Peyer's patch (tissue), 4 donors: ENCODE results near the gene PARD6A.

Experiments
- CTCF ChIP-seq, 6 experiments: fragments of 450-650 bp in 4 of 6; fragments of 200-600 bp in 2 of 6; sonication (generic) in 1 of 6; IDR thresholded peaks; one replicate each; pipeline ENCODE4 v1.5.1; 2017 to 2019; ENCODE audit warnings: antibody characterized with exemption in 6 of 6, mild to moderate bottlenecking in 3 of 6, moderate library complexity in 1 of 6
- POLR2A ChIP-seq, 2 donors: fragments of 450-650 bp; IDR thresholded peaks; one replicate each; pipeline ENCODE4 v1.5.1; 2017; ENCODE audit warnings: antibody characterized with exemption in 2 of 2, mild to moderate bottlenecking in 2 of 2, moderate library complexity in 2 of 2

- TF ChIP-seq POLR2A (IDR thresholded peaks at IDR 0.05) = no peak
- no peak for TF ChIP-seq CTCF (IDR thresholded peaks at IDR 0.05)
Measured at GRCh38 chr16:67694611-67695010, 33.9 kb downstream of the PARD6A start.
